Measurements from ENCODE around the gene FRMPD4. TPM values are rescaled to one million over a fixed set of nuclear protein-coding genes. Genes with fewer than 3 reads are reported as not detected.
A peak's percentile ranks its signal among the peaks of the same experiment; 100 is the strongest.

Gene FRMPD4
- total RNA-seq, 1 experiment from 2014 or later, result 1.4 TPM

GRCh38 chrX:12139934-12140611, 1.8 kb downstream of the FRMPD4 start:
- peak overlapping the region; percentile 69 for H3K4me3 Mint-ChIP-seq
- H3K4me1 Mint-ChIP-seq, result peaks cover 20% of the 10 kb centered on the region
- ChIA-PET POLR2A (no interaction called here), CTCF (interaction anchor here (0.9 kb wide), 1 partner anchor 561 kb away, joined by 3 read pairs; no protein-coding TSS in a partner anchor)
- H3K9me3 Mint-ChIP-seq, result no peaks in the 10 kb centered on the region
- ATAC-seq, result no peak
- DNase-seq (ENCODE audit: low spot score), result no peak
- TF ChIP-seq ATF6 (CRISPR knock-in tag; IDR thresholded peaks at IDR 0.05) (no peak), ZSCAN18 (CRISPR knock-in tag; IDR thresholded peaks at IDR 0.05) (no peak), ZNF263 (CRISPR knock-in tag; IDR thresholded peaks at IDR 0.05; ENCODE audit: low read depth) (no peak), GABPB1 (CRISPR knock-in tag; IDR thresholded peaks at IDR 0.05) (no peak), ZNF138 (CRISPR knock-in tag; conservative IDR thresholded peaks at IDR 0.05) (no peak), TEAD1 (CRISPR knock-in tag; IDR thresholded peaks at IDR 0.05) (no peak), CBFB (CRISPR knock-in tag; IDR thresholded peaks at IDR 0.05; ENCODE audit: low read depth) (no peak), STAT6 (CRISPR knock-in tag; conservative IDR thresholded peaks at IDR 0.05; ENCODE audit: low read depth) (no peak), CREM (CRISPR knock-in tag; IDR thresholded peaks at IDR 0.05) (no peak), AFF4 (CRISPR knock-in tag; IDR thresholded peaks at IDR 0.05; ENCODE audit: borderline replicate concordance) (no peak), ATF2 (CRISPR knock-in tag; IDR thresholded peaks at IDR 0.05; ENCODE audit: borderline replicate concordance, low read depth) (no peak), NFYB (CRISPR knock-in tag; conservative IDR thresholded peaks at IDR 0.05; ENCODE audit: low read depth) (no peak), ZBTB43 (CRISPR knock-in tag; IDR thresholded peaks at IDR 0.05) (no peak), ZMAT4 (CRISPR knock-in tag; IDR thresholded peaks at IDR 0.05) (no peak), ESRRA (CRISPR knock-in tag; IDR thresholded peaks at IDR 0.05; ENCODE audit: borderline replicate concordance) (no peak), ZNF423 (CRISPR knock-in tag; IDR thresholded peaks at IDR 0.05) (no peak), JUN (CRISPR knock-in tag; IDR thresholded peaks at IDR 0.05) (no peak), SOX15 (CRISPR knock-in tag; IDR thresholded peaks at IDR 0.05) (no peak), NR3C1 (CRISPR knock-in tag; conservative IDR thresholded peaks at IDR 0.05; ENCODE audit: low read depth) (no peak)
- no peak overlapping the region for H3K27ac Mint-ChIP-seq
- no peaks in the 10 kb centered on the region for H3K36me3 Mint-ChIP-seq
- H3K27me3 Mint-ChIP-seq (ENCODE audit: low read depth), result peaks cover 38% of the 10 kb centered on the region

Data from WTC11 (cell line).